Measurements from ENCODE around the gene PIP4K2A. TPM values are rescaled to one million over a fixed set of nuclear protein-coding genes. Genes with fewer than 3 reads are reported as not detected.

The PIP4K2A gene
- total RNA-seq, 1 experiment from 2014 or later: 21.4 TPM

GRCh38 chr10:22634606-22635459 lies 79.5 kb downstream of the PIP4K2A start:
- CTCF ChIA-PET: no interaction called here
- Histone ChIP-seq H3K27ac (no peak overlapping the region), H4K20me1 (ENCODE audit: insufficient read depth) (no peaks in the 10 kb centered on the region), H2AFZ (no peak overlapping the region), H3K9me3 (ENCODE audit: insufficient read depth, low read depth) (no peaks in the 10 kb centered on the region), H3F3A (ENCODE audit: insufficient read depth, low read depth) (no peaks in the 10 kb centered on the region), H3K4me1 (replicated peaks; ENCODE audit: insufficient read depth) (no peaks in the 10 kb centered on the region), H3K27me3 (ENCODE audit: insufficient read depth, low read depth) (no peaks in the 10 kb centered on the region), H3K4me2 (no peak overlapping the region), H3K79me2 (ENCODE audit: low read depth) (peaks cover 12% of the 10 kb centered on the region; the same call in 1 of the 2 replicates), H3K36me3 (ENCODE audit: low read depth) (no peaks in the 10 kb centered on the region), H3K9me2 (ENCODE audit: insufficient read depth) (no peaks in the 10 kb centered on the region), H3K4me3 (no peak overlapping the region)
- BruUV-seq (replicated peaks): no TSS peak
- POLR2A ChIA-PET (ENCODE audit: unreplicated experiment): no interaction called here
- intact Hi-C loops (cut with micrococcal nuclease; ENCODE audit: unreplicated experiment): loop anchor here (5.0 kb wide), 2 partner anchors 208 to 417 kb away; no protein-coding TSS in a partner anchor
- no peak for DNase-seq
- TF ChIP-seq CTCF (conservative IDR thresholded peaks at IDR 0.05) (no peak), EZH2 (IDR thresholded peaks at IDR 0.05; ENCODE audit: low read depth) (no peak)

GRCh38 chr10:22634093-22634492 lies 80.3 kb downstream of the PIP4K2A start:
- H3K9me3 ChIP-seq (ENCODE audit: insufficient read depth, low read depth): no peaks in the 10 kb centered on the region
- no peak for DNase-seq
- intact Hi-C loops (cut with micrococcal nuclease; ENCODE audit: unreplicated experiment): loop anchor here (5.0 kb wide), 2 partner anchors 207 to 418 kb away; no protein-coding TSS in a partner anchor
- ChIA-PET CTCF (no interaction called here), POLR2A (ENCODE audit: unreplicated experiment) (interaction anchor here (0.7 kb wide), 2 partner anchors 10 to 109 kb away, joined by 4 to 6 read pairs; no protein-coding TSS in a partner anchor)
- H3K9me2 ChIP-seq (ENCODE audit: insufficient read depth): no peaks in the 10 kb centered on the region
- no peak overlapping the region for H3K4me3 ChIP-seq
- no peaks in the 10 kb centered on the region for H3K27me3 ChIP-seq (ENCODE audit: insufficient read depth, low read depth)
- H2AFZ ChIP-seq: no peak overlapping the region
- no peak for TF ChIP-seq CTCF (conservative IDR thresholded peaks at IDR 0.05)
- no peak for TF ChIP-seq EZH2 (IDR thresholded peaks at IDR 0.05; ENCODE audit: low read depth)
- no TSS peak for BruUV-seq (replicated peaks)
- no peaks in the 10 kb centered on the region for H4K20me1 ChIP-seq (ENCODE audit: insufficient read depth)
- H3K4me2 ChIP-seq: no peak overlapping the region
- H3F3A ChIP-seq (ENCODE audit: insufficient read depth, low read depth): no peaks in the 10 kb centered on the region
- H3K4me1 ChIP-seq (replicated peaks; ENCODE audit: insufficient read depth): no peaks in the 10 kb centered on the region
- no peaks in the 10 kb centered on the region for H3K36me3 ChIP-seq (ENCODE audit: low read depth)
- peaks cover 13% of the 10 kb centered on the region; the same call in 1 of the 2 replicates for H3K79me2 ChIP-seq (ENCODE audit: low read depth)
- H3K27ac ChIP-seq: no peak overlapping the region

GRCh38 chr10:22633528-22633927 lies 80.8 kb downstream of the PIP4K2A start:
- no peak for TF ChIP-seq EZH2 (IDR thresholded peaks at IDR 0.05; ENCODE audit: low read depth)
- TF ChIP-seq CTCF (conservative IDR thresholded peaks at IDR 0.05): no peak
- ChIA-PET POLR2A (ENCODE audit: unreplicated experiment) (interaction anchor here (0.7 kb wide), 2 partner anchors 10 to 109 kb away, joined by 4 to 6 read pairs; no protein-coding TSS in a partner anchor), CTCF (no interaction called here)
- Histone ChIP-seq H4K20me1 (ENCODE audit: insufficient read depth) (no peaks in the 10 kb centered on the region), H3K79me2 (ENCODE audit: low read depth) (peaks cover 13% of the 10 kb centered on the region; the same call in 1 of the 2 replicates), H3K9me2 (ENCODE audit: insufficient read depth) (no peaks in the 10 kb centered on the region), H3K9me3 (ENCODE audit: insufficient read depth, low read depth) (no peaks in the 10 kb centered on the region), H3K36me3 (ENCODE audit: low read depth) (no peaks in the 10 kb centered on the region), H3K4me1 (replicated peaks; ENCODE audit: insufficient read depth) (no peaks in the 10 kb centered on the region), H2AFZ (no peak overlapping the region), H3F3A (ENCODE audit: insufficient read depth, low read depth) (no peaks in the 10 kb centered on the region), H3K4me3 (no peak overlapping the region), H3K4me2 (peak overlapping the region; percentile 19; the same call in 1 of the 2 replicates), H3K27ac (no peak overlapping the region), H3K27me3 (ENCODE audit: insufficient read depth, low read depth) (no peaks in the 10 kb centered on the region)
- BruUV-seq (replicated peaks): no TSS peak
- DNase-seq: peak in 1 of 2 experiments; percentile 54
- intact Hi-C loops (cut with micrococcal nuclease; ENCODE audit: unreplicated experiment): loop anchor here (5.0 kb wide), 2 partner anchors 206 to 419 kb away; no protein-coding TSS in a partner anchor
